HG03039 (cell line): ENCODE measurements around the gene FBL.
"Not testable (repeated sequence)": the region's sequence is repeated elsewhere in the genome, so short reads cannot be mapped to it uniquely, and the experiment has no call there.

Experiments
- ATAC-seq: cut with Tn5 transposase; IDR thresholded peaks from one replicate; pipeline ENCODE4 v1.9.1; 2021; ENCODE audit warnings: mild to moderate bottlenecking, moderate library complexity; ENCODE audit not compliant: unreplicated experiment

The FBL gene

DNA sequence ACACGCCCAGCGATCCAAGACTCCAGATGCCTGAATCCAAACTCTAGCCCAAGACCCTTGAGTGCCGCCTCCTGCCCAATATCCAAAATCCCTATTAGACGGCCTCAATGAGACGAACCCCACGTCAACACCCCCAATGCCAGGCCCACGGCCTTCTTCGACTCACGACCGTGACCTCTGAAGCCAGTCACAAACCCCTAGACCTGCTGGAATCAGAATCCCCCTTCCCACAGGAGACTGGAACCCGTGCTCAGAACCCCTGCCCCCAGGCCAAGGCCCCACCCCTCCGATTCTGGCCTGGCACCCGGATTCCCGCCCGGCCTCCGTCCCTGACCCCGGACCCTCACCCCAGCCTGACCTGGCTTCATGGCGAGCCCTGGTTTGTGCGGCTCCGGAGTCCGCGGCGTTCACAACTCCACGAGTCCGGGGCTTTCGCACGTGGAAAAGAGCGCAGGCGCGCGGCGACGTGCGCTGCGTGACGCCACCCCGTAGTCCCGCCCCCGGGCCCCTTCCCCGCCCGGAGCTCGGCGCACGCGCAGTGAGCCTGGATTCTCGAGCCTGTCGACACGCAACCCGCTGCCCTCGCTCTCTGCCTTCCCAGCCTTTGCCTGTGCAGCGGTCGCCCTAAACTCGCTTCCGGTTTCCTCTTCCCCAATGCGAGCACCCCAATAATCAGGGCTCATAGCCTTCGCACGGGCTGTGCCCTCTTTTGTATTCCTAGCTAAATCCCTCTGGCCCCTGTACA lies at the start of gene FBL:
Gene FBL, minus strand, starts transcription at position 447 of the 745 bp plus-strand sequence. Its CDS starts 79 bp downstream, at position 368.
- ATAC-seq = peak; percentile 69

DNA sequence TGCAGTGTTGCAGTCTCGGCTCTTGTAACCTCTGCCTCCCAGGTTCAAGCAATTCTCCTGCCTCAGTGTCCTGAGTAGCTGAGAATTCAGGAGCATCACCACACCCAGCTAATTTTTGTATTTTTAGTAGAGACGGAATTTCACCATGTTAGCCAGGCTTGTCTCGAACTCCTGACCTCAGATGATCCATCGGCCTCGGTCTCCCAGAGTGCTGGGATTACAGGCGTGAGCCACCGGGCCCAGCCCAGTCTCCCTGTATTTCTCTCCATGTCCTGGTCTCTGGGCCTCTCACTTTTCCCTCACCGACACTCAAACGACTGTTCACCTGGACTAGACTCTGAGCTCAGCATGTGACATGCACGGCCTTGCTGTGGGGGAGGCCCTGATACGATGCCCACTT lies 48.9 kb upstream of the FBL start:
- ATAC-seq = not testable (repeated sequence)

DNA sequence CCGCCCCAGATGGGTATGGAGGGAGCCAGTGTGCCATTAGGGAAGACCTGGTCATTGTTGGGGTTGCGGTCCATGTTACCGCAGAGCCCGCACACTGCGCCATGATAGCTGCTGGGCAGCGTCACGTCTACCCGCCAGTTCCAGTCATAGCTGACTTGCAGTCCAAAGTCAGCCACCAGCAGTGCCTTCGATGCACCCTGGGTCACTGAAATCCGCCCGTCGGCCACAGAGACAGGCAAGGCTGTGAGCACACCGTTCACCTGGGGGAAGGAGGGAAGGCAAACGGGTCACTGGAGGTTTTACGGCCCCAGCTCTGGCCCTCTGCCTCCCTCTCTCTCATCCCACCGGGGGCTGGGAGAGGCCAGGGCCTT lies 48.0 kb upstream of the FBL start:
- ATAC-seq = not testable (repeated sequence)

DNA sequence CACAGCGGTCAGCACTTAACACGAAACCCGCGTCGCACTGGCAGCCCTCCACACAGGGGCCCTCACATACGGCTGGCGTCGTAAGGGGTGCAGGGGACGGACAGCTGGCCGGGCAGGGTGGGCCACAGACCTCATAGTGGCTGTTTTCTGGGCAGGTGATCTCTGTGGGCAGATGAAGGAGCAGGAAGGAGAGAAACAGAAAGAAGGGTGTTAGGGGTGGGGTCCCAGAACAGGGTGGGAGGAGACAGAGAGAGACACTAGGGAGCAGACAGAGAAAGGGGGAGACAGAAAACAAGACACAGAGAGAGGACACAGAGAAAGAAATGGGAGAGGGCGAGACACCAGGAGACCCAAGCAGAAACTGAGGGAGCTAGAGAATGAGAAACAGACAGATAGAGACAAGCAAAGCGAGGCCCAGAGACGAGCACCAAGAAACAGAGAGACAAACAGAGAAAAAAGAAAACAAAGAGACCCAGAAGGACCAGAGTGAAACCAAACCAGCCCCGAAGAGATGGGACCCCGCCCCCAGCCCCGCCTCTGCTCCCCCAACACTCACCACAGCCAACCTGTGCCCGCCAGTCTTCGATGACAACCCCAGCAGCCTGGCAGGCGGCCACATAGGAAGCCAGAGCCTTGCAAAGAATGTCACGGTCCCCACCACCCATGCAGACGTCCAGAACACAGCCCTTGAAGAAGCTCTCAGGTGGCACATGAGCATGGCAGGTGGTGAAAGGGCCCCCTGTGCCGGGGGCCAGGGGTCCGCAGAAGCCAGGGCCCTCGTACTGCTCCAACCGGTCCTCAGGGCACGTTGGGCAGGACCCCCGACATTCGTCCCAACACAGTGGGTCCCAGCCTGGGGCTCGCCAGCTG lies 47.4 kb upstream of the FBL start:
- ATAC-seq = not testable (repeated sequence)

DNA sequence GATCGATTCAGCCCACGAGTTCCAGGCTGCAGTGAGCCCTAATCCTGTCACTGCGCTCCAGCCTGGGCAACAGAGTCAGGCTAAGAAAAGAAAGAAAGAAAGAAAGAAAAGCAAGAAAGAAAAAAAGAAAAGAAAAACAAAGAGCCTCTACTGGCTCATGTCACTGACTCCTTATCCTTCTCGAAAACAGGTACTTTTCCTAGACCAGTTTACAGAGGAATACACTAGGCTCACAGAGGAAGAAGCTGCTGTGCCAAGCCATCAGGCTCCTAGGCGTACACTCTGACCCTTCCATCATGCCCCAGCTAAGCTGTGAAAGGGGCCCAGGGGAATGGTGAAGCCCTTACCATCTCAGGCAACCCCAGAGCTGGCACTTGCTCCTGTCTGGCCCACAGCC lies 46.3 kb upstream of the FBL start:
- not testable (repeated sequence) for ATAC-seq

DNA sequence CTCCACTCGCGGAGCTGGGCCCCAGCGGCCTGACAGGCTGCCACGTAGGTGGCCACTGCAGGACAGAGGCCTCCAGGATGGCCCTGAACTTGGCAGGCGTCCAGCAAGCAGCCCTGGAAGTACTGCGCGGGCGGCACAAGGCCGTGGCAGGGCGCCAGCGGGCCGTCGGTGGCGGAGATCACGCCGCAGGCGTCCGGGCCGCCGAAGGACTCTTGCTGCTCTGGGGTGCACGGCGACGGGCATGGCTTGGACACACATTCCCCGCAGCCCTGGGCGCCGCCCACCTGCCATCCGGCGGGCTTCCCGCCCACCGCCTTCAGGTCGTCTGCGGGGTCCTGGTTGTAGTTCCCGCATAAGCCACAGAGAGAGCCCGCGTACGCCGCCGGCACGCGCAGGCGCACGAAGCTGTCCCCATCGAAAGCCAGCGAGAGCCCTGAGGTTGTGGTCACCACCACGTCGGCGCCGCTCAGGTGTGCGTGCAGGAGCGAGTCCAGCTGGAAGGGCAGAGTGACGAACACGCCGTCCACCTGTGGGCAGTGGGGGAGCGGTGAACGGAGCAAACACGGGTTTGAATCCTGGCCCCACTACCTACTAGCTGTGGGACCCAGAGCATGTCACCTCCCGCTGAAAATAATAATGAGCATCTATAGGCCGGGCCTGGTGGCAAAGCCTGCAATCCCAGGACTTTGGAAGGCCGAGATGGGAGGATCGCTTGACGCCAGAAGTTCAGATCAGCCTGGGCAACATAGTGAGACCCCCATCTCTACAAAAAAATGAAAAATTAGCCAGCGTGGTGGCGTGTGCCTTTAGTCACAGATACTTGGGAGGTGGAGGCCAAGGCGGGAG lies 45.7 kb upstream of the FBL start:
- not testable (repeated sequence) for ATAC-seq

DNA sequence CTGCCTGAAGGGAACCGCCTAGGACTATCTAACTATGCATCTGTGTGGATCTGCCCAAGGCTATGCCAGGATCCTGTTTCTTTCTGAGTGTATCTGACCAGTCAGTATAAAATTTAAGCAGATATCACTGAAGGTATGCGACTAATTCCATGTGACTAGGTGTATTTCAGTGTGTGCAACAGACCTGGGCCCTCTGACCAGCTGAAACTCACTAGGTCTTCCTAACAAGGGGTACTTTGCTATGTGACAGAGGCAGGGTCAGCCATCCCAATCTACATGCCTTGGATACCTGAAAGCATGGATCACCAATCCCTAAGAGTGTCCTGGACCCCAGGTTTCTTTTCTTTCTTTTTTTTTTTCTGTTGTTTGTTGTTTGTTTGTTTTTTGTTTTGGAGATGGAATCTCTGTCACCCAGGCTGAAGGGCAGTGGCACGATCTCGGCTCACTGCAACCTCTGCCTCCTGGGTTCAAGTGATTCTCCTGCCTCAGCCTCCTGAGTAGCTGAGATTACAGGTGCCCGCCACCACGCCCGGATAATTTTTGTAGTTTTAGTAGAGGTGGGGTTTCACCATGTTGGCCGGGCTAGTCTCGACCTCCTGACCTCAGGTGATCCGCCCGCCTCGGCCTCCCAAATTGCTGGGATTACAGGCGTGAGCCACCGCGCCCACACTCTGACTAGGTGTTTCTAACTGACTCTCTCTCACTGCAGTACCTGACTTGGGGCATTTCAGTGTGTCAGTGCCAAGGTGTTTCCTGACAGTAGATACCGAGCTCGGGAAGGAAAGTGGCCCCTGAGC lies 44.8 kb upstream of the FBL start:
- no peak for ATAC-seq

DNA sequence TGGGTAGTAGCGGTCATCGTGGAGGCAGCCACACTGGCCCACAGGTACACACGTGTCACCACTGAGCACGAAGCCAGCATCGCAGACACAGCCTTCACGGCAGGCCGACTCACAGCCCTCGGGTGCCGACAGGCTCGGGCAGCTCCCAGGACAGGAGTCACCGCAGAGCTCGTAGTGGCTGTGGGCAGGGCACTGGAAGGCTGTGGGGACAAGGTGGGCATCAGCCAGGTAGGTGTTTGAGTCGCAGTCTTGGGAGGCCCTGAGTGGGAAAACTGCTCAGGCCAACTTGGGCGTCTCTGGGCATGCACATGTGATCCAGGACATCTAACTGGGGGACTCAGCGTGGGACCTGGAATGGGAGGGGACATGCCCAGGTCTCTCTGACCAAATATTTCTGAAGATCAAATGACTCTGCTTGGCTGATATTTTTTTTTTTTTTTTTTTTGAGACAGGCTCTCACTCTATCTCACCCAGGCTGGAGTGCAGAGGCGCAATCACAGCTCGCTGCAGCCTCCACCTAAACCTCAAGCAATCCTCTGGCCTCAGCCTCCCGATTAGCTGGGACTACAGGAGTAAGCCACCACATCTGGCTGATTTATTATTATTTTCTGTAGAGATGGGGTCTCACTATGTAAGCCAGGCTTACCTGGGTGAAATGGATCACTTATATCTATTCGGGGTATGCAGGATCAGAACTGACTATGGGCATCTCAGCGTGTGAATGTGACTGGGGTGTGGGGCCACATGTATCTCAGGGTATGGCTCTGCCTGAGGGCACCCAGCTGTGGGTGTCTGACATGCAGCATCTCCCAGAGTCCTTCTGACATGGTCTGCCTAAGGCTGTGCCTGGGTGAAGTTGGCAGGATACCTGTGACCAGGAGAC lies 43.9 kb upstream of the FBL start:
- ATAC-seq = not testable (repeated sequence)

DNA sequence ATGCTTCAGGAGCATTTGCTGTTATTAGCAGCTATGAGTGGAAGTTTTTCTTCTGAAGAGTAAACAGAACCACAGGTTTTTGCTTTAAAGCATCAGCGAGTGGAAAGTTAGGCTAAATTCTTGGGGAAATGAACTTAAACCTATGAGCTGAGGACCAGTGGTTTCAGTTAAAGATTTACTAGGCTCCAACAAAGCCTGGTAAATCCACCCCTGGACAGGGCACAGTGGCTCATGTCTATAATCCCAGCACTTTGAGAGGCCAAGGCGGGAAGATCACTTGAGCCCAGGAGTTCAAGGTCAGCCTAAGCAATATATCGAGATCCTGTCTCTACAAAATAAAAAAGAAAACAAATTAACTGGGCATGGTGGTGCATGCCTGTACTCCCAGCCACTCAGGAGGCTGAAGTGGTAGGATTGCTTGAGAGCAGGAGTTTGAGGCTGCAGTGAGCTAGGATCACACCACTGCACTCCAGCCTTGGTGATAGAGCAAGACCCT lies 41.3 kb upstream of the FBL start:
- not testable (repeated sequence) for ATAC-seq

DNA sequence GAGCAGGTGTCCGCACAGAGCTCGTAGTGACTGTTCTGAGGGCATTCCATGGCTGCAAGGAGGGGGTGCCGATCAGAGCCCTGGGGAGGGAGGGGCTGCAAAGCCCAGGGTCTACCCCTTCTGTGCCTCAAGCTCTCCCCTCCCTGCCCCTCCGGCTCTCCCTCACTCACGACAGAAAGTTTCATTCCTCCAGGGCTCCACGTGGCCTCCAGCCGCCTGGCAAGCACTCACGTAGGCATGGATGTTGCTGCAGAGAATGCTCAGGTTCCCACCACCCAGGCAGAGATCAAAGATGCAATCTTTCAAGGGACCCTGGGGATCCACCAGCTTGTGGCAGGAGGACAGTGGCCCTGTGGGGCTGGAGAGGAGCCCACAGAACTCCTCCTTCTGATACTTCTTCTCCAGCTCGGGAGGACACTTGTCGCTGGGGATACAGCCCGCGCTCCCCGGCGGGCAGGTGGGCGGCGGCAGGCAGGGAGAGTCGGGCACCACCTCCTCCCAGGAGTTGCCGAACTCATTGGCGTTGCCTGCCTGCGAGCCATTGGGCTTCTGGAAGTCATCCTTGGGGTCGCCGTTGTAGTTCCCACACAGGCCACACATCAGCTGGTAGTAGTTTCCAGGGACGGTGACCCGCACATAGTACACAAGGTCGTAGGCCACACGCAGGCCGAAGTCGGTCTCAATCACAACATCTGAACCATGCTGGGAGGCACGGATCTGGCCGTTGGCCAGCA lies 39.8 kb upstream of the FBL start:
- not testable (repeated sequence) for ATAC-seq

DNA sequence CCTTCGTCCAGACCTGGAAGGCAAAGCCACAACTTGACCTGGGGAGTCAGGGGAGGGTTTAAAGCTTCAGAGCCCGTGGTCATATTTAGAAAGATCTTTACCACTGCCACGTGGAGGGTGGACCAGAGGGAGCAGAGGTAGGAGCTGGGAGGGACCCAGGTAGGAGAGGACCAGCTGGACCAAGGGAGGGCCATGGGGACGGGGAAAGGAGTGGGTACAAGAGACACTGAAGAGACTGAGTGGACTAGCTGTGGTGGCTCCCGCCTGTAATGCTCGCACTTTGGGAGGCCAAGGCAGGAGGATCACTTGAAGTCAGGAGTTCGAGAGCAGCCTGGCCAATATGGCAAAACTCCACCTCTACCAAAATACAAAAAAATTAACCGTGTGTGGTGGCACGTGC lies 38.5 kb upstream of the FBL start:
- ATAC-seq = not testable (repeated sequence)

DNA sequence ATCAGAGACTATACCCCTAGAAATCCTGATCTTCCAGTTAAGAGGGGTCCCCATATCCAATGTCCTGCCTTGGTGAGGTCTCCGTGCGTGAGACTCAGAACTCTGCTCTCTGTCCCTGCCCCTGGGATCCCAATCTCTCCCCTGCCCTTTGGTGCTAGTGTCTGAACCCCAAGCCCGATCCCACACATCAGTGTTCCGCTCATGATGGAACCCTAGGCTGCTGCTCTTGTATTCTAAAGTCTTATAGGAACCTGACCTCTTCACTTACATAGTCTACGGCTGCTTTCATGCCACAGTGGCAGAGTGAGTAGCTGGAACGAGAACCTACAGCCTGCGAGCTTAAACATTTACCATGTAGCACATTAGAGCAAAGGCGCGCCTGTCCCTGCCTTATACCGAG lies 36.5 kb upstream of the FBL start:
- ATAC-seq = not testable (repeated sequence)

DNA sequence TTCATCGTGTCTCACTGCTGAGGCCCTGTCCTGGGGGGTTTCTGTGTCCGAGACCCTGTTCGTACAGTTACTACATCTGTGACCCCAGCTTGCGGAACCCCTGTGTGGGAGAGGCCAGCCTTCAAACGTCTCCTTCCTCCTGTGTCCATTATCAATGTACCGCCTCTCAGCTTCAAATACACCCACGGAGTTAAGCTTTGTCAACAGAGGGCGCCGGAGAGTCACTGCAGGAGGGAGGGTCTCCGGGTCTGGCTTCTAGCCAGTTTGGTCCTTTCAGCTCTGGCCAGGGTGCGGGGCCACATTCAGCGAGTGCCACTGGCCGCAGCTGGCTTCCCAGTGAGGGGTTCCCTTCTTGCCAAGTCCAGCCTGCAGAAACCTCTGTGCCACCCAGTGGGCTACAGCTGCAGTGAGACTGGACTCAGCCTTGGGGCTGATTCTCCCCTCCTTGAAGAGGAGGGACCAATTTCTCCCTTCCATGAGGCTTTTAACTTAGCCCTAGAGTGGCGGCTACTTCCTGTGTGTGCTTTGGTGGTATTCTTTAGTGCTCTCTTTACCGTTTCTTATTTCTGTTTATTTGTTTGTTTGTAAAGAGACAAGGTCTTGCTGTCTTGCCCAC lies 35.4 kb upstream of the FBL start:
- not testable (repeated sequence) for ATAC-seq

DNA sequence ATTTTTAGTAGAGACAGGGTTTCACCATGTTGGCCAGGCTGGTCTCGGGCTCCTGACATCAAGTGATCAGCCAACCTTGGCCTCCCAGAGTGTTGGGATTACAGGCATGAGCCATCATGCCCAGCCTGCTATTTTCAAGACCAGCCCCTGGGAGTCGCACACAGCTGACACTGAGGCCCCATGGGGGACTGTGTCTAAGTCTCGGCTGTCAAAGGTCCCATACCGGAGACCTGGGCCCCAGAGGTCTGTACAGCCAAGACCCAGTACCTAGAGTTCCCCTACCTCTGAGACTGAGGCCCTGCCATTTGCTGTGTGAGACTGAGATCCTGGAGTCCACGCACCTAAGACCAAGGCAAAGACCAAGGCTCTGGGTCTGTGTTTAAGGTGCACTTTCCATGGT lies 34.1 kb upstream of the FBL start:
- ATAC-seq = not testable (repeated sequence)

DNA sequence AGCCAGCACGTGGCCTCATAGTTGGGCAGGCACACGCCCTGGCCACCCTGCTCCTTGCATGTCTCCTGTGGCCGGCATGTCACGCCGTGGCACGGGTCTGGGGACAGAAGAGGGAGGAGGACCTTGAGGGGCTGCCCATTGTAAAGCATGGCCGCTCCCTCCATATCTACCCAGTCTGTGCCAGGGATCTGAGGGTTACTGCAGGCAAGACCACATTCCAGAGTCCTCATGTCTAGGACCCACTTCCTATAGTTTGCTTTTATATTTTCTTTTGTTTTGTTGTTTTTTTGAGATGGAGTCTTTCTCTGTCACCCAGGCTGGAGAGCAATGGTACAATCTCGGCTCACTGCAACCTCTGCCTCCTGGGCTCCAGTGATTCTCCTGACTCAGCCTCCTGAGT lies 33.6 kb upstream of the FBL start:
- ATAC-seq = not testable (repeated sequence)

DNA sequence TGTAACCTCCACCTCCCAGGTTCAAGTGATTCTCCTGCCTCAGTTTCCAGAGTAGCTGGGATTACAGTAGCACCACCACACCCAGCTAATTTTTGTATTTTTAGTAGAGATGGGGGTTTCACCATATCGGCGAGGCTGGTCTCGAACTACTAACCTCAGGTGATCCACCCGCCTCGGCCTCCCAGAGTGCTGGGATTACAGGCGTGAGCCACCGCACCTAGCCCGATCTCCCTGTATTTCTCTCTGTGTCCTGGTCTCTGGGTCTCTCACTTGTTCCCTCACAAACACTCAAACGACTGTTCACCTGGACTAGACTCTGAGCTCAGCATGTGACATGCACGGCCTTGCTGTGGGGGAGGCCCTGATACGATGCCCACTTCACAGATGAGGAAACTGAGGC lies 32.7 kb upstream of the FBL start:
- not testable (repeated sequence) for ATAC-seq

DNA sequence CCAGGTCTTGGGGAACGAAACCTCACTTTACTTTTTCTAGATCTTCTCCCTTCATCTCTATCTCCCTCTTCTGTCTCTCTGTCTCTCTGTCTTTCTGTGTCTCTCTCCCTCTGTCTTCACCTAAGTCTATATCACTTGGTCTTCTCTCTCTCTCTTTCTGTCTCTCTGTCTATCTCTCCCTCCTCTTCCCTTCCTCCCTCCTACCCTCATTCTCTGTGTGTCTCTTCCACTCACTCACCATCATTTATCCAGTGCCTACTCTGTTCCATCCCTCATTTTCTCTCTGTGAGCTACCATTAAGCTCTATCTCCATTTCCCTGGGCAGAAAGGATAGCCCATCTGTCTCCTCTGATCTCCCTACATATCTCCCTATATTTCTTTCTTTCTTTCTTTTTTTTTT lies 32.2 kb upstream of the FBL start:
- no peak for ATAC-seq

DNA sequence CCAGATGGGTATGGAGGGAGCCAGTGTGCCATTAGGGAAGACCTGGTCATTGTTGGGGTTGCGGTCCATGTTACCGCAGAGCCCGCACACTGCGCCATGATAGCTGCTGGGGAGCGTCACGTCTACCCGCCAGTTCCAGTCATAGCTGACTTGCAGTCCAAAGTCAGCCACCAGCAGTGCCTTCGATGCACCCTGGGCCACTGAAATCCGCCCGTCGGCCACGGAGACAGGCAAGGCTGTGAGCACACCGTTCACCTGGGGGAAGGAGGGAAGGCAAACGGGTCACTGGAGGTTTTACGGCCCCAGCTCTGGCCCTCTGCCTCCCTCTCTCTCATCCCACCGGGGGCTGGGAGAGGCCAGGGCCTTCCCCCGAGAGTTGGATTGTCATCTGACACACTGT lies 31.8 kb upstream of the FBL start:
- ATAC-seq = not testable (repeated sequence)
